HepG2 (cell line): ENCODE measurements around the gene TRMT112. TPM values are rescaled to one million over a fixed set of nuclear protein-coding genes. Genes with fewer than 3 reads are reported as not detected.

Source experiments
- AGO1 ChIP-seq: fragments of 200-400 bp; formaldehyde crosslinking; IDR thresholded peaks from 2 replicates; pipeline ENCODE4 v1.6.1; 2017; ENCODE audit warnings: mild to moderate bottlenecking, low read depth, low read length, moderate library complexity; ENCODE audit not compliant: poor library complexity, severe bottlenecking
- DMAP1 ChIP-seq: IDR thresholded peaks from 2 replicates; pipeline ENCODE4 v1.6.1; 2016
- JARID2 ChIP-seq: sonication (generic); formaldehyde crosslinking; IDR thresholded peaks from 2 replicates; pipeline ENCODE4 v1.8.1; 2023; ENCODE audit warnings: missing genetic modification reagents, inconsistent platforms; ENCODE audit not compliant: insufficient replicate concordance
- NCOA5 ChIP-seq: sonication (generic); formaldehyde crosslinking; IDR thresholded peaks from 2 replicates; pipeline ENCODE4 v1.4.0; 2020; ENCODE audit warnings: missing genetic modification reagents
- NFYC ChIP-seq: IDR thresholded peaks from 2 replicates; pipeline ENCODE4 v1.6.1; 2016; ENCODE audit warnings: missing genetic modification reagents, missing compliant biosample characterization
- PTBP1 ChIP-seq: fragments of 200-400 bp; formaldehyde crosslinking; IDR thresholded peaks from 2 replicates; pipeline ENCODE4 v1.6.1; 2018; ENCODE audit warnings: low read length, low read depth; ENCODE audit not compliant: poor library complexity, severe bottlenecking
- RXRA ChIP-seq: sonication (generic); formaldehyde crosslinking; IDR thresholded peaks from 2 replicates; pipeline ENCODE4 v1.5.1; 2020; ENCODE audit warnings: missing genetic modification reagents
- SP1 ChIP-seq, 2 experiments: fragments of 450-650 bp in 1 of 2; sonication (generic) in 1 of 2; formaldehyde crosslinking in 1 of 2; IDR thresholded peaks; 2 replicates each; pipeline versions ENCODE4 v1.4.0 to v1.6.1; 2016 to 2020; ENCODE audit warnings: missing genetic modification reagents in 1 of 2
- TBL1XR1 ChIP-seq: fragments of 150-350 bp; IDR thresholded peaks from 2 replicates; pipeline ENCODE4 v1.6.1; 2014; ENCODE audit warnings: borderline replicate concordance, low read length; ENCODE audit not compliant: partially characterized antibody
- TCF12 ChIP-seq, 2 experiments: fragments of 450-650 bp in 1 of 2; sonication (generic) in 1 of 2; formaldehyde crosslinking in 1 of 2; IDR thresholded peaks; 2 replicates each; pipeline versions ENCODE4 v1.6.1 to v1.8.0; 2017 to 2022; ENCODE audit warnings: antibody characterized with exemption in 1 of 2, mild to moderate bottlenecking in 1 of 2, missing genetic modification reagents in 1 of 2, moderate library complexity in 1 of 2
- ZNF225 ChIP-seq: sonication (generic); formaldehyde crosslinking; IDR thresholded peaks from 2 replicates; pipeline ENCODE4 v1.4.0; 2020; ENCODE audit warnings: mild to moderate bottlenecking, missing genetic modification reagents
- ZNF331 ChIP-seq: sonication (generic); formaldehyde crosslinking; IDR thresholded peaks from 2 replicates; pipeline ENCODE4 v1.4.0; 2020; ENCODE audit warnings: missing genetic modification reagents
- ZNF430 ChIP-seq: sonication (generic); formaldehyde crosslinking; IDR thresholded peaks from 2 replicates; pipeline ENCODE4 v1.9.0; 2021; ENCODE audit warnings: mild to moderate bottlenecking, missing genetic modification reagents
- ZNF44 ChIP-seq: sonication (generic); formaldehyde crosslinking; IDR thresholded peaks from 2 replicates; pipeline ENCODE4 v1.5.1; 2020; ENCODE audit warnings: mild to moderate bottlenecking, missing genetic modification reagents
- ZNF556 ChIP-seq: sonication (generic); formaldehyde crosslinking; IDR thresholded peaks from 2 replicates; pipeline ENCODE4 v1.4.0; 2020; ENCODE audit warnings: mild to moderate bottlenecking, missing genetic modification reagents, borderline replicate concordance
- ZNF563 ChIP-seq: sonication (generic); formaldehyde crosslinking; IDR thresholded peaks from 2 replicates; pipeline ENCODE4 v1.8.0; 2022; ENCODE audit warnings: mild to moderate bottlenecking, moderate library complexity, missing genetic modification reagents
- ZNF577 ChIP-seq: sonication (generic); formaldehyde crosslinking; IDR thresholded peaks from 2 replicates; pipeline ENCODE4 v1.4.0; 2020; ENCODE audit warnings: mild to moderate bottlenecking, low read depth, missing genetic modification reagents, borderline replicate concordance
- ZNF7 ChIP-seq: IDR thresholded peaks from 2 replicates; pipeline ENCODE4 v1.6.1; 2016; ENCODE audit warnings: missing biosample characterization, missing genetic modification reagents
- polyA plus RNA-seq, 8 experiments: library from polyadenylated mRNA; depleted of rRNA in 3 of 8; stranded (reverse) in 7 of 8; unstranded in 1 of 8; fragments of >200 nt; fragmentation: Illumina TruSeq in 4 of 8; extraction: Trizol in 4 of 8; gene quantifications; 2 replicates each; pipeline versions ENCODE4 v1.2.1 to v1.2.3, GENCODE V29; 2011 to 2016; ENCODE audit warnings: low read depth in 4 of 8, missing spikeins in 1 of 8, mixed read lengths in 1 of 8; ENCODE audit not compliant: insufficient read depth in 1 of 8
- total RNA-seq, 5 experiments: library from RNA; depleted of rRNA; stranded (reverse); fragments of >200 nt; fragmentation: Illumina TruSeq; extraction: Trizol; gene quantifications; 2 replicates each; pipeline ENCODE4 v1.2.3, GENCODE V29; 2016; ENCODE audit warnings: low read depth in 1 of 5
- TF ChIP-seq, protein P1 (sequence below): sonication (generic); formaldehyde crosslinking; IDR thresholded peaks from 2 replicates; pipeline ENCODE4 v1.4.0; 2020; ENCODE audit warnings: missing genetic modification reagents
- TF ChIP-seq, protein P2 (sequence below): sonication (generic); formaldehyde crosslinking; IDR thresholded peaks from 2 replicates; pipeline ENCODE4 v1.5.0; 2020; ENCODE audit warnings: missing genetic modification reagents
- TF ChIP-seq, protein P3 (sequence below): sonication (generic); formaldehyde crosslinking; IDR thresholded peaks from 2 replicates; pipeline ENCODE4 v1.4.0; 2020; ENCODE audit warnings: missing genetic modification reagents, mild to moderate bottlenecking, borderline replicate concordance
- TF ChIP-seq, protein P4 (sequence below): IDR thresholded peaks from 2 replicates; pipeline ENCODE4 v1.6.1; 2016

TRMT112 gene
- total and polyA plus RNA-seq, 2 of the 13 experiments (the other 11 are each of a cell fraction or from before 2014, with no cell fraction given), result 186 to 409 TPM

DNA sequence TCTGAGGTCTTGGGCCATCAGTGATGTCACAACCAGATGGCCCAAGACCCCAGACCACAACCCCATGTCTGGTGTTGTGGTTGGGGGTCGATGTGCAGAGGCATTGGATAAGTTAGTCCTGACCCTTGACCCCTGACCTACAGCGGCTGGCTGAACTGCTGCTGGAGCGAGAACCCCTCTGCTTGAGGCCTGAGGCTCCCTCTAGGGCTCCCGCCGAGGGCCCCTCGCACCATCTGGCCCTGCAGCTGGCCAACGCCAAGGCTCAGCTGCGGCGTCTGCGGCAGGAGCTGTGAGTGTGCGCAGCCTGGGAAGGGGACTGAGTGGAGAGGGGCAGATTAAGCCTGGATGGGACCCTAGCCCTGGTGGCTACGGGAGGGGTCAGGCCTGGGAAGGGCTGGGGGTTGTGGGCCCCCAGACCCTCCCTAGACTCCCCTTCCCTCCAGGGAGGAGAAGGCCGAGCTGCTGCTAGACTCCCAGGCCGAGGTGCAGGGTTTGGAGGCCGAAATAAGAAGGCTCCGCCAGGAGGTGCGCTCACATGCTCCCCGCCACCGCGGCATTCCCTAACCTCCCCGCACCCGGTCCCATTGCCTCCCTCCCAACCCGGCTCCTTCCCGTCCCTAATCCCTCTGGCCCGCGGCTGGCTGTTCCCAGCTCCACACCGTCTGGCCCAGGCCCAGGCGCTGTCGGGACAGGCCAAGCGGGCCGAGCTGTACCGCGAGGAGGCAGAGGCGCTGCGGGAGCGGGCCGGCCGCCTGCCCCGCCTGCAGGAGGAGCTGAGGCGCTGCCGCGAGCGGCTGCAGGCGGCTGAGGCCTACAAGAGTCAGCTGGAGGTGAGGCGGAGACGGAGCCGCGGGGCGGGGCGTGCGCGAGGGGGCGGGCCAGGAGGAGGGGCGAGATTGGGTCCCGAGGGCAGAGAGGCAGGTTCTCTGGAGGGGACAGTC, 24.8 kb upstream of the TRMT112 start (continued):
- TF ChIP-seq, protein P1, sequence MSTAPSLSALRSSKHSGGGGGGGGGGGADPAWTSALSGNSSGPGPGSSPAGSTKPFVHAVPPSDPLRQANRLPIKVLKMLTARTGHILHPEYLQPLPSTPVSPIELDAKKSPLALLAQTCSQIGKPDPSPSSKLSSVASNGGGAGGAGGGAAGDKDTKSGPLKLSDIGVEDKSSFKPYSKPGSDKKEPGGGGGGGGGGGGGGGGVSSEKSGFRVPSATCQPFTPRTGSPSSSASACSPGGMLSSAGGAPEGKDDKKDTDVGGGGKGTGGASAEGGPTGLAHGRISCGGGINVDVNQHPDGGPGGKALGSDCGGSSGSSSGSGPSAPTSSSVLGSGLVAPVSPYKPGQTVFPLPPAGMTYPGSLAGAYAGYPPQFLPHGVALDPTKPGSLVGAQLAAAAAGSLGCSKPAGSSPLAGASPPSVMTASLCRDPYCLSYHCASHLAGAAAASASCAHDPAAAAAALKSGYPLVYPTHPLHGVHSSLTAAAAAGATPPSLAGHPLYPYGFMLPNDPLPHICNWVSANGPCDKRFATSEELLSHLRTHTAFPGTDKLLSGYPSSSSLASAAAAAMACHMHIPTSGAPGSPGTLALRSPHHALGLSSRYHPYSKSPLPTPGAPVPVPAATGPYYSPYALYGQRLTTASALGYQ (CRISPR knock-in tag), result no peak
- no peak for TF ChIP-seq RXRA (CRISPR knock-in tag)
- TF ChIP-seq TCF12 (IDR thresholded peaks at IDR 0.05), result no peak
- TF ChIP-seq TCF12 (CRISPR knock-in tag; IDR thresholded peaks at IDR 0.05), result no peak
- no peak for TF ChIP-seq ZNF331 (CRISPR knock-in tag)
- no peak for TF ChIP-seq PTBP1
- TF ChIP-seq SP1 (IDR thresholded peaks at IDR 0.05), result no peak
- peak; percentile 67 for TF ChIP-seq SP1 (CRISPR knock-in tag; IDR thresholded peaks at IDR 0.05)
- TF ChIP-seq TBL1XR1, result no peak
- 0 out of 2 replicates have a peak, but pooled peaks have one; percentile 25 for TF ChIP-seq ZNF225 (CRISPR knock-in tag)
- TF ChIP-seq ZNF577 (CRISPR knock-in tag), result no peak
- TF ChIP-seq ZNF556 (CRISPR knock-in tag), result no peak
- TF ChIP-seq NFYC, result no peak
- TF ChIP-seq, protein P2, sequence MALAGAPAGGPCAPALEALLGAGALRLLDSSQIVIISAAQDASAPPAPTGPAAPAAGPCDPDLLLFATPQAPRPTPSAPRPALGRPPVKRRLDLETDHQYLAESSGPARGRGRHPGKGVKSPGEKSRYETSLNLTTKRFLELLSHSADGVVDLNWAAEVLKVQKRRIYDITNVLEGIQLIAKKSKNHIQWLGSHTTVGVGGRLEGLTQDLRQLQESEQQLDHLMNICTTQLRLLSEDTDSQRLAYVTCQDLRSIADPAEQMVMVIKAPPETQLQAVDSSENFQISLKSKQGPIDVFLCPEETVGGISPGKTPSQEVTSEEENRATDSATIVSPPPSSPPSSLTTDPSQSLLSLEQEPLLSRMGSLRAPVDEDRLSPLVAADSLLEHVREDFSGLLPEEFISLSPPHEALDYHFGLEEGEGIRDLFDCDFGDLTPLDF, result no peak
- TF ChIP-seq AGO1, result no peak
- TF ChIP-seq ZNF563 (CRISPR knock-in tag), result no peak
- no peak for TF ChIP-seq ZNF7 (CRISPR knock-in tag)
- TF ChIP-seq NCOA5 (CRISPR knock-in tag), result no peak
- no peak for TF ChIP-seq DMAP1 (CRISPR knock-in tag)
- no peak for TF ChIP-seq ZNF44 (CRISPR knock-in tag)
- no peak for TF ChIP-seq JARID2
- 0 out of 2 replicates have a peak, but pooled peaks have one; percentile 40 for TF ChIP-seq ZNF430 (CRISPR knock-in tag)
- TF ChIP-seq, protein P3, sequence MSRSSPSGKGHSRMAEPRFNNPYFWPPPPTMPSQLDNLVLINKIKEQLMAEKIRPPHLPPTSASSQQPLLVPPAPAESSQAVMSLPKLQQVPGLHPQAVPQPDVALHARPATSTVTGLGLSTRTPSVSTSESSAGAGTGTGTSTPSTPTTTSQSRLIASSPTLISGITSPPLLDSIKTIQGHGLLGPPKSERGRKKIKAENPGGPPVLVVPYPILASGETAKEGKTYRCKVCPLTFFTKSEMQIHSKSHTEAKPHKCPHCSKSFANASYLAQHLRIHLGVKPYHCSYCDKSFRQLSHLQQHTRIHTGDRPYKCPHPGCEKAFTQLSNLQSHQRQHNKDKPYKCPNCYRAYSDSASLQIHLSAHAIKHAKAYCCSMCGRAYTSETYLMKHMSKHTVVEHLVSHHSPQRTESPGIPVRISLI (CRISPR knock-in tag), result no peak
- TF ChIP-seq, protein P4, sequence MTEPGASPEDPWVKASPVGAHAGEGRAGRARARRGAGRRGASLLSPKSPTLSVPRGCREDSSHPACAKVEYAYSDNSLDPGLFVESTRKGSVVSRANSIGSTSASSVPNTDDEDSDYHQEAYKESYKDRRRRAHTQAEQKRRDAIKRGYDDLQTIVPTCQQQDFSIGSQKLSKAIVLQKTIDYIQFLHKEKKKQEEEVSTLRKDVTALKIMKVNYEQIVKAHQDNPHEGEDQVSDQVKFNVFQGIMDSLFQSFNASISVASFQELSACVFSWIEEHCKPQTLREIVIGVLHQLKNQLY (CRISPR knock-in tag), result no peak
